ENCODE results near the gene RHOU. TPM values are rescaled to one million over a fixed set of nuclear protein-coding genes. Genes with fewer than 3 reads are reported as not detected.

RHOU gene
- polyA plus RNA-seq, 1 donor from 2014 or later, result 13.0 TPM

- TF ChIP-seq SMC3 (conservative IDR thresholded peaks at IDR 0.05; ENCODE audit: poor library complexity) (no peak), TAF1 (IDR thresholded peaks at IDR 0.05; ENCODE audit: low read depth) (no peak), RAD21 (conservative IDR thresholded peaks at IDR 0.05) (no peak), EZH2 (IDR thresholded peaks at IDR 0.05; ENCODE audit: borderline replicate concordance, insufficient read depth, low read length, poor library complexity, severe bottlenecking) (no peak), EP300 (conservative IDR thresholded peaks at IDR 0.05; ENCODE audit: poor library complexity, severe bottlenecking) (no peak), MXI1 (conservative IDR thresholded peaks at IDR 0.05; ENCODE audit: poor library complexity, severe bottlenecking) (no peak), REST (IDR thresholded peaks at IDR 0.05; ENCODE audit: borderline replicate concordance) (no peak), POLR2AphosphoS5 (IDR thresholded peaks at IDR 0.05) (no peak)
- TF ChIP-seq, protein P1, sequence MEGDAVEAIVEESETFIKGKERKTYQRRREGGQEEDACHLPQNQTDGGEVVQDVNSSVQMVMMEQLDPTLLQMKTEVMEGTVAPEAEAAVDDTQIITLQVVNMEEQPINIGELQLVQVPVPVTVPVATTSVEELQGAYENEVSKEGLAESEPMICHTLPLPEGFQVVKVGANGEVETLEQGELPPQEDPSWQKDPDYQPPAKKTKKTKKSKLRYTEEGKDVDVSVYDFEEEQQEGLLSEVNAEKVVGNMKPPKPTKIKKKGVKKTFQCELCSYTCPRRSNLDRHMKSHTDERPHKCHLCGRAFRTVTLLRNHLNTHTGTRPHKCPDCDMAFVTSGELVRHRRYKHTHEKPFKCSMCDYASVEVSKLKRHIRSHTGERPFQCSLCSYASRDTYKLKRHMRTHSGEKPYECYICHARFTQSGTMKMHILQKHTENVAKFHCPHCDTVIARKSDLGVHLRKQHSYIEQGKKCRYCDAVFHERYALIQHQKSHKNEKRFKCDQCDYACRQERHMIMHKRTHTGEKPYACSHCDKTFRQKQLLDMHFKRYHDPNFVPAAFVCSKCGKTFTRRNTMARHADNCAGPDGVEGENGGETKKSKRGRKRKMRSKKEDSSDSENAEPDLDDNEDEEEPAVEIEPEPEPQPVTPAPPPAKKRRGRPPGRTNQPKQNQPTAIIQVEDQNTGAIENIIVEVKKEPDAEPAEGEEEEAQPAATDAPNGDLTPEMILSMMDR (IDR thresholded peaks at IDR 0.05; ENCODE audit: poor library complexity, severe bottlenecking), result no peak
- no peaks in the 10 kb centered on the region for H3K9me2 ChIP-seq (ENCODE audit: insufficient read depth, low read length)
- H3K27ac ChIP-seq (ENCODE audit: low read length), result no peak overlapping the region
- no peak overlapping the region for H3K4me2 ChIP-seq (ENCODE audit: low read length)
- no peaks in the 10 kb centered on the region for H3K79me2 ChIP-seq (replicated peaks; ENCODE audit: insufficient read depth, low read length)
- no peaks in the 10 kb centered on the region for H3F3A ChIP-seq (ENCODE audit: insufficient read depth, low read length, poor library complexity, severe bottlenecking)
- H3K9ac ChIP-seq (ENCODE audit: low read length), result no peak overlapping the region
- H4K20me1 ChIP-seq (ENCODE audit: insufficient read depth), result no peaks in the 10 kb centered on the region
- no peaks in the 10 kb centered on the region for H3K27me3 ChIP-seq (ENCODE audit: insufficient read depth, low read depth, low read length)
- H3K9me3 ChIP-seq (ENCODE audit: low read length), result no peaks in the 10 kb centered on the region
- H3K4me3 ChIP-seq (ENCODE audit: low read length), result no peak overlapping the region
- no peak overlapping the region for H2AFZ ChIP-seq (ENCODE audit: low read depth, low read length)
- H3K36me3 ChIP-seq (ENCODE audit: insufficient read depth, low read length), result peaks cover 14% of the 10 kb centered on the region
Measured at GRCh38 chr1:228745497-228745896, 10.2 kb downstream of the RHOU start.

GRCh38 chr1:228747301-228747935 is 12.1 kb downstream of the RHOU start:
- no peak for TF ChIP-seq EP300 (conservative IDR thresholded peaks at IDR 0.05; ENCODE audit: poor library complexity, severe bottlenecking)
- TF ChIP-seq MXI1 (conservative IDR thresholded peaks at IDR 0.05; ENCODE audit: poor library complexity, severe bottlenecking), result no peak
- no peak overlapping the region for H3K4me3 ChIP-seq (ENCODE audit: low read length)
- no peak overlapping the region for H3K4me2 ChIP-seq (ENCODE audit: low read length)
- no peaks in the 10 kb centered on the region for H3F3A ChIP-seq (ENCODE audit: insufficient read depth, low read length, poor library complexity, severe bottlenecking)
- no peaks in the 10 kb centered on the region for H3K9me2 ChIP-seq (ENCODE audit: insufficient read depth, low read length)
- no peaks in the 10 kb centered on the region for H3K79me2 ChIP-seq (replicated peaks; ENCODE audit: insufficient read depth, low read length)
- peaks cover 14% of the 10 kb centered on the region for H3K36me3 ChIP-seq (ENCODE audit: insufficient read depth, low read length)
- H3K27me3 ChIP-seq (ENCODE audit: insufficient read depth, low read depth, low read length), result no peaks in the 10 kb centered on the region
- H3K27ac ChIP-seq (ENCODE audit: low read length), result no peak overlapping the region
- H2AFZ ChIP-seq (ENCODE audit: low read depth, low read length), result no peak overlapping the region
- H4K20me1 ChIP-seq (ENCODE audit: insufficient read depth), result no peaks in the 10 kb centered on the region
- H3K9me3 ChIP-seq (ENCODE audit: low read length), result no peaks in the 10 kb centered on the region
- no peak overlapping the region for H3K9ac ChIP-seq (ENCODE audit: low read length)

Measured in neural cell (in vitro differentiated cells).